ENCODE results near the gene ADK.

GRCh38 chr10:74483356-74483755 lies 332.3 kb downstream of the ADK start:
- TF ChIP-seq POLR2AphosphoS5 (IDR thresholded peaks at IDR 0.05): no peak
- TF ChIP-seq CTCF (IDR thresholded peaks at IDR 0.05 in 8 of 11, conservative IDR thresholded peaks at IDR 0.05 in 3 of 11): no peak
